ENCODE measurements around the gene LRMDA.
A peak's percentile ranks its signal among the peaks of the same experiment; 100 is the strongest.

Gene LRMDA

DNA sequence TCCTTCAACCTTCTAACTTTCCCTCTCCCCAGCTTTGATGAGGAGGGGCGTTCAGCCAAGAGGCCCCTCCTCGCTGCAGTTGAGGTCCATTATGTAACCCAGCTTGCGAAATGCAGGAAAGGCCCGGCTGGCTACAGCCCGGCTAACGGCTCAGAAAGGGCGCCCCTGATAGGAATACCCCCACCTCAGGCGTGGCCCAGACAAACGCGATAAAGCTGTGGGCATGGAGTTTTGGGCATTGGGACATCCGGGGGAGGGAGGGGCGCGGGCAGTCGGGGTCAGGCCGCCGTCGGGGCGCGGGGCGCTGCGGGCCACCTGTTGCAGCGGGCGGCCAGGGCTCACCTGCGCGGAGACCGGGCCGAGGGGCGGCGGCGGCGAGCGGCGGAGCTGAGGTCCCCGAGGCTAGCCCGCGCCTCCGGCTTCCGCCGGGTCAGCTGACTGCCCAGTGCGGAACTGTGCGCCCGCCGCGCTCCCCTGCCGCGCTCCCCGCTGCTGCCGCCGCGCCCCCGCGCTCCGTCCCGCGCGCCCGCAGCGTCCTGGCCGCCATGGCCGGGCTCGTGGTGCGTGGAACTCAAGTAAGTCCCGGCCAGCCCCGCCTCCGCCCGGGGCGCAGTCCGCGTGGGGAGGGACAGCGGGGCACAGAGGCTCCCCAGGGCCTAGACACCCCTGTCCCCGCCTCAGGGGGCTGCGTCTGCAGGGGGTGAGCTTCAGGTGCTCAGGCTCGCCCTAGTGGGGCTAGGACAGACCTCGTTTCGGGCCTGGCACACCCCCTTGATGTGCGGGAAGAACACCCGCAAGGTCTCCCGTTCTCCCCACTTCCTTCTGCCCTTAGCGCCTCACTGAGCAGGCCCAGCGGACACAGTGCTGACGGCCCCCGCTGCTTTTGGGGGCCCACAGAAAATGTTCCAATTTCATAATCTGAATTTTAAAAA is at the start of gene LRMDA:
Gene LRMDA (plus strand): TSS at position 445 of the 932 bp plus-strand sequence.
- peak within 1 kb of the TSS; percentile 20 for H3K4me3 ChIP-seq (ENCODE audit: low read depth, low read length)

DNA sequence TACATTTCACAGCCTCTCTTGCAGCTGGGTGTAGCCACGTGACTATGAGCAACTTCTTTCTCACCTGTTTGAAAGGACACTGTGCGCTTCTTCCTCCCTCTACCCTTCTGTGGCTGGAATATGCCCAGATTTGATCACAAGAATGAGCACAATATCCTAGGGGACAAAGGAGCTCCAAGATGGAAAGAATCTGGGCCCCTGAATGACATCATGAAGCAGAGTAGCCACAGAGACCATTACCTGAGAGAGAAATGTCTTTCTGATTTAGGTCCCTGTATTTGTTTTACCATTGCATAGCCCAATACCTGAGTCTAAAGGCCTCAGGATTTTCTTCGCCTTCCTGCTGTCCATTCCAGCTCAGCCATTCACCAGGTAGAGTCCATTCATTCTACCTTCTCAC is 45.3 kb upstream of the LRMDA start:
- no peak overlapping the region for H3K4me3 ChIP-seq (ENCODE audit: low read depth, low read length)

DNA sequence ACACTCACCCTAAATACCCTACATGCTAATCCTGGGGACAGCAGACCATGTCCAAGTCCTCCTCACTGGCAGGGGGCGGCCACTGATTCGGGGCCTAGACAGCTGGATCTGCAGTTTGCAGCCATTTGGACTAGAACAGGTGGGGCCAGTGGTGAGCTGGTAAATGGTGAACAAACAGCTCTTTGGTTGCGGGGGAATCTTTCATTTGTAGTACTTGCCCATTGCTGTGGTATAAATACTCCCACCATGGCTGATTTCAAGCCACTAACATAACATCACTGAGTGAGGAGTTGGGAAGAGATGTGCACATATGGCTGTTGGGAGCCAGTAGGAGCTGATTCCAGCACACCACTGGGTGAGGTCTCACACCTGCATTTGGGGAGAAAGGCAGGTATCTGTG is 43.3 kb upstream of the LRMDA start:
- no peak overlapping the region for H3K4me3 ChIP-seq (ENCODE audit: low read depth, low read length)

- H3K4me3 ChIP-seq (ENCODE audit: low read depth, low read length) = no peak overlapping the region
Observed at GRCh38 chr10:75390178-75390577, 41.2 kb upstream of the LRMDA start.

GRCh38 chr10:75392271-75392670 is 39.2 kb upstream of the LRMDA start:
- no peak overlapping the region for H3K4me3 ChIP-seq (ENCODE audit: low read depth, low read length)

DNA sequence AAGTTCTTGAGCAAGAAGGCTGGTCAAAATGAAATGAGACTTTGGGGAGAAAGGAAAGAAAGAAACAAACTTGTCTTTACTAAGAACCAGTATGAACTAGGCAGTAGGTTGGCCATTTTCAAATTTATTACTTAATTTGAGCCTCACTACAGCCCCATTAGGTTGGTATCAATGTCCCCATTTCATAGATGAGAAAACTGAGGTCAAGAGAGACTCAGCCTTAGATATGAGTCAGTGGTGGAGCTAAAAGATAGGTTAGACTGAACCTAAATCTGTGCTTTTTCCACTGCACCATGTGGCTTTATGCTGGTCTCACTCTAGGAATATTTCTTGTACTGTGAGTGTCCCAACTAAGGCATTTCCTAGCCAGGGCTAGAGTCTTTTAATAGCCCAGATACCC is 38.7 kb upstream of the LRMDA start:
- no peak overlapping the region for H3K4me3 ChIP-seq (ENCODE audit: low read depth, low read length)

GRCh38 chr10:75394221-75394620 is 37.2 kb upstream of the LRMDA start:
- H3K4me3 ChIP-seq (ENCODE audit: low read depth, low read length) = no peak overlapping the region

DNA sequence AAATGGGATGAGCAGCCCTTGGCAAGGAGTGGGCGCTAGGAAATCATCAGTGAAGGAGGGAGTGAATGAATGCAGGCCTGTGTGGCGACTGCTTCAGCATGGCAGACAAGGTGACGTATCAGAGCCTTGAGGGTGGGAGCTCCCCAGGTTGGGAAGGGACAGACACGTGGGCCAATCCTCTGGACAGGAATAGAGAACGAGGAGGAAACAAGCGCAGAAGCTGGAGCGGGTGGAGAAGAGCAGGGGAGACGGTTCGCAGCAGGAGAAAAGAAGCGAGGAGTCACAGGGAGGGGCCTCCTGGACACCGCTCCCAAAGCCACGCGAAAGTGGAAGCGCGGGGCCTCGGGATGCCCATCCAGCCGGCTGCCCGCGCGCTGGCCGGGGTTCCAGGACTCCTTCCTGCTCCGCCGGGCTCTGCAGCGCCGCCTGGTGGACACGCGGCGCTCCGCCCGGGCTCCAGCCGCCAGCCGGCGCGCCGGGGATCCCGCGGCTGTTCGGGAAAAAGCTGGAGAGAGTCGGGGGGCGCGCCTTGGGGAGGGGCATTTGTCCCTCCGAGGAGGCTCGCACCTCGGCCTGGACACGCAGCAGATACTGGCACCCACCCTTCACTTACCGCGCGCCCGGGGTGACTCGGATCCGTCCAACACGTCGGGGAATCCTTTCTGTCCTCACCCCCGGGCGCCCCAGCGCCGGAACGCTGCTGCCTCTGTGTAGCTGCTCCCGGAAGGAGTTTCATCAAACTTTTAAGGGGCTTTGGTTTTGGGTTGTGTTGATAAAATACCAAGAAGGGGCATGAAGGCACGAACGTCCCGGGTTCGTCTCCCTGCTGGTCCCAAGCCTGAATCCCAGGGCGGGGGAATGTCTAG is 36.1 kb upstream of the LRMDA start:
- no peak overlapping the region for H3K4me3 ChIP-seq (ENCODE audit: low read depth, low read length)

DNA sequence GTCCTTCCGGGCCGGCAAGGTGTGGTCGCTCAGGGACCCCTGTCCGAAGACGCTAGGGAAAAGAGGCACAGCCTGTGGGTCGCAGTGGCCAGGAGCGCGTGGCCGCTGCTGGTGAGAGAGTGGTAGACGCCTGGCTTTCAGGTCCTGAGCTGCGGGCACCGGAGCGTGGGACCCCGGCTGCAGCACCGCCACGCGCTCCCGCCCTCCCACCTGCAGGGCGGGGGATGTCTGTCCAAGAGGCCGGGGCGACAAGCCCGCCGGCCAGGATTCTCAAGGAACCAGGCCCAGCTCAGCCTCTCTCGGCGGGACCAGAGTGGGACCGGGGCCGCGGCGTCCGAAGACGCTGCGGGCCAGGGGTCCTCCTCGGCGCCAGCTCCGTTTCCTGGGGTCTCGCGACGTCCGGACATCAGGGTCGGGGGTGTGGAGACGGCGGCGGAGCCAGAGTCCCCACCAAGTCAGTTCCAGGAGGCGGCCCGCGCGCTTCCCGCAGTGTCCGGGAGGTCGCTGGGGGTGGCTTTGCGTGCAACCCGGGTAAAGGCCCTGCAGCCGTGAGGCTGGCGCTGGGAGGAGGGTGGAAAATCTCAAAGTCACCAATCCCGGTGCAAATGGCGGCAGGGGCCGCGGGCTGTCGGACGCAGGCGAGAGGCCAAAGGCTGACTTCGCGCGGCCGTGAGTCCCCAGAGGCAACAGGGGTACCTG is 35.3 kb upstream of the LRMDA start:
- H3K4me3 ChIP-seq (ENCODE audit: low read depth, low read length) = peak overlapping the region; percentile 33

DNA sequence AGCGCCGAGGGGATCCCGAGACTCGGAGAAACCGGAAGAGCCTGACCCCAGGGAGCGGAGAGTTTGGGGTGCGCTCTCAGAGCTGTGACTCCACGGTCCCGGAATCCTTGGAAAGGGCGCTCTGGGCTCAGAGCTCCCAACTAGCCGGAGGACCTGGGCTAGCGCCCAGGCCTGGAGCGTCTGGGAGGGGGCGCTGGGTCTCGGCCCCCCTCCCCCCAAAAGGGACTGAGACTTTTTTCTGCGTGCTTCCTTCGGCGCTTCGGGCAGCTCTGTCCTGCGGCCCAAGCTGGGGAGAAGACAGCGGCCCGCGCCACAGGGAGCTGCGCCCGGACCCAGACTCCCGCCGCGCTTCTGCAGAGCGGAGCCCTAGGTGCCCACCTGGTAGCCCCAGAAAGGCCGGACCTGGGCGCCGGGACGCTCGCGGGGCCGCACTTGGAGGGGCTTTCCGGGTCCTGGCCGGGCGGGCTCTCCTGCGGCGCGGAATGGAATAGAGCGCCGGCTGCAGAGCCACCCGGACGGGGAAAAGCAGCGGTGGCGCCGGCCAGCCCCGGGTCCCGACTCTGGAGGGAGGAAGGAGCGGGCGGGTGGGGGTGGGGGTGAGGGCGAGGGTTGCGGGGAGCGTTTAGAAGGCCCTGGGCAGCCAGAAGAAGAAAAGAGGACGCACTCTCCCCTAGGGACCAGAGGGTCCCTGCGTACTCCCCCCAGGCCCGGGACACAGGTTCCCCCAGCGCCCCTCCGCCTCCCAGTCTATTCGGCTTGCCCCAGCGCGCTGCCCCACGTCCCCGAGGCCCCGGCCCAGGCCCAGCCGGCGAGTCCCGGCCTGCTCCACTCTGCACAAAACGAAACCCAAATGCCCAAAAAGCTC is 34.6 kb upstream of the LRMDA start:
- H3K4me3 ChIP-seq (ENCODE audit: low read depth, low read length) = peak overlapping the region; percentile 33

DNA sequence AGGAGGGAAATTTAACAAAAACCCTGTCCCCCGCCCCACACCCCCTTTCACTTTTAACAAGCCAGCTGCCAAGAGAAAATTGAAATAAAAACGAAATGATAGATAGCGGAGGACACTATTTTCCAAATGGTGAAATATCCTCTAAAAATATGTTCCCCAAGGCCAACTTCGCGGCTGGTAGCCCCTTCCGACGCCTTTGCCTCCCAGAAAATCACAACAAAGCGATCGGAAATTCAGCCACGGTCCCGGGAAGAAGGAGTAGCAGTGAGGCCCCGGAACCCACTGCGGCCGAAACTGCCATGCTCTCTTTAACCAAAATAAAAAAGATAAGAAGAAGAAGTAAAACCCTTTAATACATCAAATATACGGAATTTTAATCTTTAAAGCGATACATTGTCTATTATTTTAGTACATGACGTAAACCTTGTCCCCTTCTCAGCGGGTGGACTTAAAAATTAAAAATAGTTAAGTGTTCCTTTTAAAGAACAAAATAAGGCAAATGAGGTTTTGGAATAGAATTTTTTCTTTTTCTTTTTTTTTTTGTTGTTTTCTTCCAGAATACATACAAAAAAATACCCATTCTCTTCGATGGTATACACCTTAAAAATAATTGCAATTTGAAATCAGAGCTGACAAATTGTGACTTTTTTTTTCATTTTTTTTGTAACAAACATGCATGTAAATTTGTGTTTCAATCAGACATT is 33.8 kb upstream of the LRMDA start:
- H3K4me3 ChIP-seq (ENCODE audit: low read depth, low read length) = no peak overlapping the region

DNA sequence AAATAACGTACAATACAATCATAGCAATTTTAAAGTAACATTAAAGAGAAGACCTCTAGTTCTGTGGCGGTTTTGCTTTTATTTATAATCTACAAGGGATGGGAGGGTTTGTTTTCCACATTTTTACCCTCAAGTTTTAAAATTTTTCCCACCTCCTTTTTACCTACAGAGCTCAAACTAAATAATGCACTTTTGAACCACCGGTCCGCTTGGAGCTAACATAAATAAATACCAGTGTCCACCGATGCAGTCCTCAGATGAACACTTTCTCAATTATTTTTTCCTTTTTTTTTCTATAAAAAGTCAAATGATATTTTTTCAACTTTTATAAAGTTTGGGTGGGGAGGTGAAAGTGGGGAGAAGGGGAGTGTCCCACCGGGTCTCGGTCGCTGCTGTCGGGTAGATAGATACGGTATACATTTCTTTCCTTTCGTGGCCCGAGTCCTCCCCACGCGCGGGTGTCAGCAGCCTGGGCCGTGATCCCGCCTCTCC is 33.2 kb upstream of the LRMDA start:
- no peak overlapping the region for H3K4me3 ChIP-seq (ENCODE audit: low read depth, low read length)

- H3K4me3 ChIP-seq (ENCODE audit: low read depth, low read length) = peak overlapping the region; percentile 8
Observed at GRCh38 chr10:75398692-75399460, 32.5 kb upstream of the LRMDA start.

GRCh38 chr10:75399461-75400162 is 31.8 kb upstream of the LRMDA start:
- peak overlapping the region; percentile 8 for H3K4me3 ChIP-seq (ENCODE audit: low read depth, low read length)

DNA sequence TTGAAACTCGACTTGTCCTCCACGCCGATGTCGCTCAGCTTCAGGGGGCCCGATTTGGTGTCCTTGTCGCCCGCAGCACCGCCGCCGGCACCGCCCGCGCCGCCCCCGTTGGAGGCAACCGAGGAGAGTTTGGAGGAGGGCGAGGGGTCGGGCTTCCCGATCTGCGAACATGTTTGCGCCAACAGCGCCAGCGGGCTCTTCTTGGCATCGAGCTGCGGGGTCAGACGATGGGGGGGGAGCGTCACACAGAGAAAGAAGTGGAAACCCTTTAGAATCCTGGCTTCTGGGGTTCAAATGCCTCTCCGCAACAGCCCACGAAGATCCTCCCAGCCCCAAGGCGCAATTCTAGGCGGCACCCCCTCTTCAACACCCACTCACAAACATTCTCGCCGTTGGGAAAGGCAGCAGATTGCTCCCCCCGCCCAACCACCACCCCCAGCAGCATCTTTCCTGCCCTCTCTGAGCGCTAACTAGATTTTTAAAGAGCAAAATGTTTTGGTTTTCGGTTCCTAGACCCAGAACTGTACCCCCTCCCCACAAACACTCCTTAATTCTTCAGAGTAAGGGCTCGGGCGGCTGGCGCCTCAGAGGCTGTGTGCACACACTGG is 31.2 kb upstream of the LRMDA start:
- H3K4me3 ChIP-seq (ENCODE audit: low read depth, low read length) = peak overlapping the region; percentile 20

GRCh38 chr10:75400771-75401568 is 30.5 kb upstream of the LRMDA start:
- peak overlapping the region; percentile 45 for H3K4me3 ChIP-seq (ENCODE audit: low read depth, low read length)
